HUES64 (cell line): ENCODE results near the gene ANTXRL.
"Not testable (repeated sequence)": the region's sequence is repeated elsewhere in the genome, so short reads cannot be mapped to it uniquely, and the experiment has no call there.

Experiments used
- H3K27ac ChIP-seq: 2 replicates; pipeline ENCODE4 v1.7.0; 2013; ENCODE audit warnings: low read depth, low read length, inconsistent platforms
- H3K27me3 ChIP-seq: 2 replicates; pipeline ENCODE4 v1.6.1; 2013; ENCODE audit warnings: mild to moderate bottlenecking, low read length; ENCODE audit not compliant: insufficient read depth
- H3K36me3 ChIP-seq: 2 replicates; pipeline ENCODE4 v1.6.1; 2013; ENCODE audit warnings: mild to moderate bottlenecking, low read length; ENCODE audit not compliant: insufficient read depth
- H3K4me1 ChIP-seq: 2 replicates; pipeline ENCODE4 v1.6.1; 2013; ENCODE audit warnings: mild to moderate bottlenecking, low read length, moderate library complexity; ENCODE audit not compliant: insufficient read depth
- H3K4me3 ChIP-seq: 2 replicates; pipeline ENCODE4 v1.5.1; 2013; ENCODE audit warnings: mild to moderate bottlenecking, low read length, moderate library complexity
- H3K9ac ChIP-seq: 2 replicates; pipeline ENCODE4 v1.6.1; 2013; ENCODE audit warnings: mild to moderate bottlenecking, low read depth, low read length
- H3K9me3 ChIP-seq: 2 replicates; pipeline ENCODE4 v1.6.1; 2013; ENCODE audit warnings: low read depth, low read length; ENCODE audit not compliant: insufficient read depth
- WGBS: fragments of 150-250, 120-280 bp; methylation state at CpG from one replicate; pipeline ENCODE4 v1.1.7; 2013; ENCODE audit warnings: missing lambda C conversion rate; 5-methylcytosine and 5-hydroxymethylcytosine counted together

The ANTXRL gene

DNA sequence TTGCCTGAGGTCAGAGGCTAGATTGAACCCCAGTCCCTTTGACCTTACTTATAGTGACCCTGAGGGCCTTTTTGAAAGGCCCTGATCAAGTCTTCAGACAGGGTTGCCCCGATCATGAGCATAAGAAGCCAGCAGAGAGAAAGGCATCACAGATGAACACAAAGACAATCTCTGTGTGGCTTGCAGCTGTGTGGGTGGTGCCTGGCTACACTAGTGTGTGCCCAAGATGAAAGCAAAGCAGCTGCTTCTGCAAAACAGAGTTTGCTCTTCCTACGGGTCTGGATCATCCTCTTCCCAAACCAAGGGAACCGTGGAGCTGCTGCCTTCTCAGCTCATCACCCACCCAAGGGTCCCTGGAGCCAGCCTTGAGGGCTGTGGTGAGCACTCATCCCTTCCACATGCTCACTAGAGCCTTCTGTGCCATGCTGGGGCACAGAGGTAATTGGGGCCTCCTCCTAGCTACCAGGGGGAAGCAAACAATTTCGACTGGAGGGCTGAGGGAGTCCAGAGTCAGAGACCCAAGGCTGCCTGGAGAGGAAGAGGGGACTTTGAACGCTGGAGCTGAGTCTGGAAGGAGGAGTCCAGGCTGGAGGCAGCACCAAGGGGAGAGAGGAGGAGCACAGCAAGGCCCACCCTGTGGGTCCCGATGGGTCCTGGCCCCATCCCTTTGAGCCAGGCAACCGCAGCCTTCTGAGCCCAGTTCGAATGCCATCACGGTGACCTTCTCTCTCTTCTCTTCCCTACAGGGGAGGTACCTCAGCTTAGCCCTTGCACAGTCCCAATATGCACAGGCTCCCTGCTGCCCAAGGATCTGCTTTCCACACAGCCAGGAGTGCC, 42.3 kb downstream of the ANTXRL start:
- no peak overlapping the region for H3K9ac ChIP-seq
- WGBS = 89% methylated on average over 9 of the region's 9 CpGs
- H3K4me1 ChIP-seq = no peaks in the 10 kb centered on the region
- no peaks in the 10 kb centered on the region for H3K36me3 ChIP-seq
- H3K4me3 ChIP-seq = no peak overlapping the region
- H3K27me3 ChIP-seq = no peaks in the 10 kb centered on the region
- H3K27ac ChIP-seq = no peak overlapping the region
- H3K9me3 ChIP-seq = no peaks in the 10 kb centered on the region

- Histone ChIP-seq H3K9me3 (no peaks in the 10 kb centered on the region), H3K4me1 (no peaks in the 10 kb centered on the region), H3K36me3 (no peaks in the 10 kb centered on the region), H3K9ac (no peak overlapping the region), H3K27ac (no peak overlapping the region), H3K27me3 (no peaks in the 10 kb centered on the region), H3K4me3 (no peak overlapping the region)
- WGBS = 53% methylated on average over 8 of the region's 8 CpGs
These were observed 42.9 kb downstream of the ANTXRL start for GRCh38 chr10:46329690-46330016.

DNA sequence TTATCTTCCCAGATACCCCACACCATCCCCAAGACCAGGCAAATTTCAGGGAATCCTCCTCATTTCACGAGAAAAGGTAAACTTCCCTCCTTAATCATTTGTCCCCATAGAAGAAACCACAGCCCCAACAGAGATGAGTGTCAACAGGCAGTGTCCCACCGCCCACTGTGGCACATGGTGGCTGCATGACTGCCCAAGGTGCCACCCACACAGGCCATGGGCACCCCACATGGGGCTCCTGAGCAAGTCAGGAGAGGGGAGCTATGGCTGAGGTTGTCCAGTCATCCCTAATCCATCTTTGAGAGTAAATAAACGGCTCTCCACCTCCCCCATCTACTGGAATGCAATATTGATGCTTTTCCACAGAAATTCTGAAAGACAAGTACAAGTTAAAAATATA, 44.1 kb downstream of the ANTXRL start:
- Histone ChIP-seq H3K27me3 (no peaks in the 10 kb centered on the region), H3K4me3 (no peak overlapping the region), H3K36me3 (no peaks in the 10 kb centered on the region), H3K4me1 (no peaks in the 10 kb centered on the region), H3K9me3 (no peaks in the 10 kb centered on the region), H3K9ac (no peak overlapping the region), H3K27ac (no peak overlapping the region)
- WGBS = 85% methylated on average over 2 of the region's 3 CpGs

- not testable (repeated sequence) for H3K4me1 ChIP-seq, H3K36me3 ChIP-seq, H3K9ac ChIP-seq, H3K4me3 ChIP-seq, H3K27ac ChIP-seq, H3K9me3 ChIP-seq, H3K27me3 ChIP-seq
- 43% methylated on average over 1 of the region's 4 CpGs for WGBS
These were observed 78.7 kb downstream of the ANTXRL start for GRCh38 chr10:46365484-46365883.

DNA sequence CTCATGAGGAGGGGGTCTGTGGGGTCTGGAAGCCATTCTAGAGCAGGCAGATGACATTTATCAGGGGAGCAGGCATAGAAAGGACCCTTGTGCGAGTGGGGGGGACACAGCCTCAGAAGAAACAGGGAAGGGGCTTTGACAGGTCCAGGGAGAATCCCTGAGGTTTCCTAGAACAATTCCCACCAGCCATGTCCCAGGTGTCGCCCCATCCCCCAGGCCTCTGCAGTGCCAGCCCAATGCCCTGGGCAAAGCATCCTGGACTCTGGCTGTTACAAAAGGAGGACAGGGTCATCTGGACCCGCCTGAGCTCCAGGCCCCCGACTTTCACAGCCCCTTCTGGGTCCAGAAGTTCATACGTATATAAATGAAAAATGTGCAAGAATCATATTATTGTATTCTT, 80.4 kb downstream of the ANTXRL start:
- H3K4me3 ChIP-seq, H3K27ac ChIP-seq, H3K27me3 ChIP-seq, H3K9ac ChIP-seq, H3K9me3 ChIP-seq, H3K4me1 ChIP-seq, H3K36me3 ChIP-seq: not testable (repeated sequence)
- WGBS = 91% methylated on average over 1 of the region's 5 CpGs

DNA sequence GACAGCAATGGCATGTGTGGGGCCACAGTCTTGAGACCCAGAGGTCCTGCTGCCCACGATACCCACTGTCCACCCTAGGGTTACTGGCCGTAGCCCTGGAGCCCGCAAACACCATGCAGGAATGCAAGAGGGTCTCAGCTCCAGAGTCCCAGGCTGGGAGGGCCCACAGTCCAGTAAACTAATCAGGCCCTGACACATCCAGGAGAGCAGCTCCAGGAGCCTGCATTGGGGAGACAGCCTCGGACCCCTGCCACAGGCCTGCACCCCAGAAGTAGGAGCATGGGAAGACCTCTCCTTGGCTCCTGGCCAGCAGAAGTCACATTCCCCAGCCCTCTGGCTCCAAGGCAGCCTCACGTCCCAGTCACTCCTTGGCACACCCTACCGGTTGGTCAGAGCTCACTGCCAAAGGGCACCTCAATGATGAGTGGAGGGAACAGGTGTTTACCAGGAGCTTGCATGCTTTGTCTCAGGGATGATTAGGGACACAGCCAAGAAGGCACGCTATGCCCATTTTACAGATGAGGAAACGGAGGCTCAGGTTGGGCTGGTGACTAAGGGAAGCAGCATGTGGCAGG, 81.0 kb downstream of the ANTXRL start:
- not testable (repeated sequence) for H3K9me3 ChIP-seq, H3K4me3 ChIP-seq, H3K36me3 ChIP-seq, H3K27me3 ChIP-seq, H3K4me1 ChIP-seq, H3K9ac ChIP-seq, H3K27ac ChIP-seq
- 95% methylated on average over 5 of the region's 8 CpGs for WGBS

GRCh38 chr10:46368956-46369355, 82.2 kb downstream of the ANTXRL start:
- 91% methylated on average over 9 of the region's 11 CpGs for WGBS
- H3K36me3 ChIP-seq, H3K4me3 ChIP-seq, H3K27ac ChIP-seq, H3K27me3 ChIP-seq, H3K9me3 ChIP-seq, H3K4me1 ChIP-seq, H3K9ac ChIP-seq: not testable (repeated sequence)

GRCh38 chr10:46374410-46374809, 87.6 kb downstream of the ANTXRL start:
- H3K4me1 ChIP-seq, H3K27me3 ChIP-seq, H3K36me3 ChIP-seq, H3K9me3 ChIP-seq, H3K4me3 ChIP-seq, H3K9ac ChIP-seq, H3K27ac ChIP-seq: not testable (repeated sequence)
- WGBS = 64% methylated on average over 1 of the region's 3 CpGs

- H3K4me3 ChIP-seq, H3K9ac ChIP-seq, H3K9me3 ChIP-seq, H3K36me3 ChIP-seq, H3K27me3 ChIP-seq, H3K27ac ChIP-seq, H3K4me1 ChIP-seq: not testable (repeated sequence)
- WGBS = 82% methylated on average over 8 of the region's 11 CpGs
These were observed 88.6 kb downstream of the ANTXRL start, which contains the start of gene ANXA8L1 for GRCh38 chr10:46375406-46375805. TSS of gene ANXA8L1 (plus strand) at chr10:46375776. CDS start at chr10:46375852, 76 bp downstream.

GRCh38 chr10:46377022-46377421, 90.2 kb downstream of the ANTXRL start:
- H3K9ac ChIP-seq, H3K27ac ChIP-seq: not testable (repeated sequence)
- WGBS = no CpG with 5 or more reads among the region's 1 CpG

GRCh38 chr10:46377651-46378050, 90.9 kb downstream of the ANTXRL start:
- H3K4me3 ChIP-seq, H3K4me1 ChIP-seq, H3K9me3 ChIP-seq, H3K9ac ChIP-seq, H3K36me3 ChIP-seq, H3K27ac ChIP-seq, H3K27me3 ChIP-seq: not testable (repeated sequence)
- no CpG with 5 or more reads among the region's 4 CpGs for WGBS

More at GRCh38 chr10:46377022-46377421, 90.2 kb downstream of the ANTXRL start:
- not testable (repeated sequence) for H3K4me1 ChIP-seq, H3K27me3 ChIP-seq, H3K4me3 ChIP-seq, H3K36me3 ChIP-seq, H3K9me3 ChIP-seq

GRCh38 chr10:46378108-46378507, 91.3 kb downstream of the ANTXRL start:
- H3K4me3 ChIP-seq, H3K4me1 ChIP-seq, H3K9me3 ChIP-seq, H3K27ac ChIP-seq, H3K27me3 ChIP-seq, H3K36me3 ChIP-seq, H3K9ac ChIP-seq: not testable (repeated sequence)
- WGBS = 80% methylated on average over 3 of the region's 8 CpGs
